GM21786 (cell line): Measurements from ENCODE around the gene AATK.

ENCODE experiments used
- ATAC-seq: cut with Tn5 transposase; IDR thresholded peaks from one replicate; pipeline ENCODE4 v1.9.1; 2021; ENCODE audit not compliant: unreplicated experiment

Gene AATK

GRCh38 chr17:81197409-81197795, 31.4 kb upstream of the AATK start:
- no peak for ATAC-seq

GRCh38 chr17:81196505-81197408, 30.7 kb upstream of the AATK start:
- no peak for ATAC-seq

GRCh38 chr17:81195941-81196495, 30.0 kb upstream of the AATK start:
- no peak for ATAC-seq

GRCh38 chr17:81194941-81195901, 29.2 kb upstream of the AATK start:
- no peak for ATAC-seq

GRCh38 chr17:81194225-81194760, 28.3 kb upstream of the AATK start:
- ATAC-seq = no peak

DNA sequence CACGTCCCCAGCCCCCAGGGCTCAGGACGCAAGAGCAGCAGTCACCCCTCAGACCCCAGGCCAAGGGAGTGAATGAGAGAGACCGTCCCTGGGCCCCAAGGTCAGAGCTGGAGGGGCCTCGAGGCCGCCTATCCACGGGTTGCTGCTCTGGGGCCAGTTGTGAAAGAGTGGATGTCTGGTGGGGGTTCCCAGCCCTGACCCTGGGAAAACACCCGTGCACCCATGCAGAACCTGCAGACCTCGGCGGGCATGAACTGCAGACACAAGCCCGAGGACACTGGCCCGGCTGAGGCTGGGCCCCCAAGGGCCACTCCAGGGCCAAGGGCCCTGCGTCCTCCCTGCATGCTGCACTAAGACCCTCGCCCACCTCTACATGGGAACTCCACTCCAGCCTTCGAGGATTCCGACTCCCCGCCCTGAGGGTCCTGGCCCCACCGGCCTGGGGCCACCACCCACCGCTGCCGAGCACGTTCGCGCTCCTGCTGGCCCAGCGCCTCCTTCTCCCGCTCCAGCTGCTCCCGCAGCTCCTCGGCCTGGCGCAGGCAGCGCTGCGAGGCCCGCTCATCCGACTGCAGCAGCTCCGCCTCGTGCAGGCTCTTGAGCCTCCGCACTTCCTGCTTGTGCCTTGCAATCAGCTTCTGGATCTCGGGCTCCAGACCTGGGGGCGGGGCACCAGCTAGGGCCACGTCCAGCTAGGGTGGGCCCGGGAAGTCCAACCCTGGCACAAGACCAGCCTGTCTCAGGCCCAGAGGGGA, 27.6 kb upstream of the AATK start:
- ATAC-seq = no peak

DNA sequence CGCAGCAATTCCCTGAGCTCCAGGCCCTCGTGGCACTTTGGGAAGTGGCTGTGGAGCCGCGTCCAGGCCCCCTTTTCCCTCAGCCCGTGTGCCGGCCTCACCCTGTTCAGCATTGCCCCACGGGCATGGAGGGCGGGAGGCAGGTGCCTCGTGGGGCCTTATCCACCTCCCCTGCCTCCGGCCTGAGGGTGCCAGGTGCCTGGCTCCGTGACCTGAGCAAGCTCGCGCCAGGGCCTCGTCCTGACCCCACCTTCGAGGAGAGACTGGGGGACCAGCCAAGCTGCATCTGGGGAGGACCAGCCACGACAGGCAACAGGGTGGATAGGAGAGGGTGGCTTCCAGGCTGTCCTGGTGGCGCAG, 27.0 kb upstream of the AATK start:
- no peak for ATAC-seq

DNA sequence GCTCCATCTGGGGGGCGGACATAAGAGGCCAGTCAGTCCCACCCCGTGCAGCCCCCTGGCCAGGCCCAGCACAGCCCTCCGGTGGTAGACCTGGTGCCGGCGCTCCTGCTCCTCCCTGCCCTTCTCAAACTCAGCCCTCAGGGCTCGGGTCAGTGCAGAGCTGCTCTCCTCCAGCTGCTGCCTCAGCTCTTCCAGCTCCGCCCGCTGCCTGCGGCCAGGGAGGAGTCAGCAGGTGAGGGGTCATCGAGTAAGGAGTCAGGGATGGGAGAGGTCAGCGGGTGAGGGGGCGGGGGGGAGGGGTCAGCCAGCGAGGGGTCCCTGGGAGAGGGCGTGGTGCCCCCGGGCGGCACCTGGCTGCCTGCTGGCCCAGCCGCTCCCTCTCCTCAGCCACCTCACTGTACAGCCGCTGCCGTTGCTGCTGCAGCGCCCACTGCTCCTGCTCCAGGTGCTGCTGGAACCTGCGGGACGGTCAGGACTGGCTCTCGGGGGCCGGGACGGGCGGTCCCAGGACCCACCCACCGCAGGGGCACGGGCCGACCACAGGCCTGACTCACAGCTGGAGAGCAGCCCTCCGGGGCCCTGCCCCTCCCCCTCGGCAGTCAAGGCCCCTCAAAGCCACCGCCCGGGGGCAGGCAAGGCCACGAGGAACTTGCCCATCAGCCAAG, 26.5 kb upstream of the AATK start:
- no peak for ATAC-seq

GRCh38 chr17:81191646-81192045, 25.6 kb upstream of the AATK start:
- no peak for ATAC-seq

DNA sequence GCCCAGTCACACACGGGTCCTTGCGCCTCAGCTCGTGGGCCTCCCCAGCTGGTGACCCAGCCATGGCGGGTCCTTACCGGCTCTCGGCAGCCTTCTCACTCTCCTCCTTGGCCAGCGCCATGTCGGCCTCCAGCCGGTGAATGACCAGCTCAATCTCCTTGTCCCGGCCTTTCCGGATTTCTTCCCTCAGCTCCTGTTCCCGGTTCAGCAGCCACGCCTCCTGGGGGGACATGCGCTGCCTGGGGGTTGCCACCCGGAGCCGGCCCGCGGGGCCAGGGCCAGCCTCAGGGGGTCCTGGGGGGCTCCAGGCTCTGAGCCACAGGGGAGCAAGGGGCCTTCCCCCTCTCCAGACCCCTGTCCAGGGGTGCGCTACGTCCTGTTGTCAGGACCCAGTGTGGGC, 25.1 kb upstream of the AATK start:
- ATAC-seq = no peak

GRCh38 chr17:81190591-81190990, 24.6 kb upstream of the AATK start:
- no peak for ATAC-seq

DNA sequence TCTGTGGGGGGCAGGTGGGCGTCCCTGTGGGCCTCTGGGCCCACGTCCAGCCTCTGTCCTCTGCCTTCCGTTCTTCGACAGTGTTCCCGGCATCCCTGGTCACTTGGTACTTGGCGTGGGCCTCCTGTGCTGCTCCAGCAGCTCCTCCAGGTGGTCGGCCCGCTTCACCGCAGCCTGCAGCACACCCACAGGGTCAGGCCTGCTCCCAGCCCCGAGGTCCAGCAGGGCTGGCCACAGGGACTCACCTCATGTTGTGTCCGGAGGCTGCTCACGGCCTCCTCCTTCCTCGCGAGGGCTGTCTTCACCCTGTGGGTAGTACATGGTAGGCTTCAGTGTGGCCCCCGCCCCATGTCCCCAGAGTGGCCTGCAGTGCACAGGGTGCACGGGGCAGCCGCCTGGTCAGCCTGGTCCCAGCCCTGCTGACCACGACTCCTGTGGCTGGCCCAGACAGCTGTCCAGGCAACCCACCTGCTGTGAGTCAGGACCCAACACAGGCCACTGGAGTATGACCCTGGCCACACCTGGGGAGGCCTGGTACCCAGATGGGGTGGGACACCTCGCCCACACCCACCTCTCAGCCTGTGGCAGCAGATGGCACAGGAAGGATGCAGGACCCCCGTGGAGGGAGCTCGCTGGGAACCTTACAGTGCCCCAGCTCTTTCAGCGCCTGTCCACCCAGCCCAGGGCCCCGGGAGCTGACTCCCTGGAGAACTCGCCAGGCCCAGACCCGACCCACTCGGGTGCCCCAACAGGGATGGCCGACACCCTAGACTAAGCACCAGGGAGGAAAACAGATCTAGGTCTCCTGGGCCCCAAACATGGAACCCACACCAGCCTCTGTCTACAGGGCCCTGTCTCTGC, 23.9 kb upstream of the AATK start:
- ATAC-seq = no peak

DNA sequence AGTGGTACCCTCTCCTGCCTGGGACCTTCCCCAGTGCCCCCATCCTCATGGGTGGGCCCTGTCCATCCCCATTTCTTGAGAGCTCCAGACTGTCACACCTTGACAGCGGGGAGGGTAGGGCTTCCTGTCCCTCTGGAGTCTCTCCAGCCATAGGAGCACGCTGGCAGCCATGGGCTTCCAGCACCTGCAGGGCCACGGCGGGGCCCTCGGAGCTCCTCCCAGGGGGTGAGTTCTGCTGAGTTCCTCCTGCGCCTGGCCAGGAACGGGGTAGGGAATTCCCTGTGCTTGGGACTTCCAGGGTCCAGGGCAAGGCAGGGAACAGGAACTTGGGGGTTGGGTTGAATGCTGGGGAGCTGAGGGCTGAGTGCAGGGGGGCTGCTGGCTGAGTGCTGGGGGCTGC, 23.0 kb upstream of the AATK start:
- no peak for ATAC-seq

GRCh38 chr17:81188491-81188840, 22.4 kb upstream of the AATK start:
- no peak for ATAC-seq

DNA sequence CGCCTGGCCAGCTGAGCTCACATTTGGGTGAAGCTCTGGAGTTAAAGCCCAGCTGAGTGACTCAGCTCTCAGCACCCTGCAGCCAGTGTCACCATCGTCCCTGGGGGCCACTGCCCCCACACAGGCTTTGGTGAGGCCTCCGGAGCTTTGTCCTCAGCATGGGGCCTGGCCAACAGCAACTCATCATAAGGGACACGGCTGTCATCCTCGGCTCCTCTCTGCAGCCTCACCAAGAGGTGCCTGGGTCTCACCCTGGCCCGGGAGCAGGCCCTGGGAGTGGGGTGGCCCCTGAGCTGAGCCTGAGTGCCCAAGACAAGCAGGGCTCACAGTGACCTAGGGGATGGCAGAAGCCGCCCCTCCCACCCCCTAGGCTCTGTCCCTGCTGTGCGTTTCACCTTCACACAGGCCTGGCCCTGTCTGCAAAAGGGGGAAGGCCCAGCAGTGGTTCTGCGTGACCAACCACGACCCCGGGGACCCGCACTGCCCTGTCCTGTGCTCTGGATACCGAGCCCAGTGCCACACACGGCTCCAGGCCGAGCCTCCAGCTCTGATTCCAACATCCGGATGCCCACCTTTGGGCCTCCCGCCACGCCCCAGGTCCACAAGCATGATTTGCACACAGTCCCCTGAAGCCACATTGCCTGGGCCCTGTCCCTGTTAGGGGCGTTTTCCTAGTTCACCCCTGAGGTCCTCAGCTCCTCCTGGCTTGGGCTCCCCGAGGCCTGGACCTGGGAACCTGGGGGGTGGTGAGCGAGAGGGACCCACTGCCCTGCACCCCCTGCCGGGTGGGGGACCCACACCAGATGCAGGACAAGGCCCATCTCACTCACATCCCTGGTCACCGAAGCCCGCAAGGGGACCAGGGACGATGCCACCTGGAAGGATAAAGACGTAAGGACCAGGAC, 21.8 kb upstream of the AATK start:
- no peak for ATAC-seq

GRCh38 chr17:81187120-81187519, 21.1 kb upstream of the AATK start:
- ATAC-seq = no peak

DNA sequence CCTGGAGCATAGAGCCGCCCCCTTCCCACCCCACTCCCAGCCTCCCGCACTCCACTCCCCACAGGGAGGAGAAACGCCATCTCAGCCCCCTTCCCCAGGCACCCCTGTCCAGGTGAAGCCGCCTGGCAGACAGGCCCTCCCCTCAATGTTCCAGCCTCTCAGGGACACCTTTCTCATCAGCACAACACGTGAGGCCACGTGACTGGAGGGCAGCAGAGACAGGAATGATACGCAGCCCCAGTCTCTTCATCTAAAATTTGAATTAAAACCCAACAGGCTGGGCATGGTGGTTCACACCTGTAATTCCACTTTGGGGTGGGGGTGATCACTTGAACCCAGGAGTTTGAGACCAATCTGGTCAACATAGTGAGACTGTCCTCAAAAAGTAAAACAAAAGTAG, 20.2 kb upstream of the AATK start:
- ATAC-seq = no peak

GRCh38 chr17:81184555-81184954, 18.5 kb upstream of the AATK start:
- ATAC-seq = no peak
